ENCODE measurements around the gene IQCN.

The IQCN gene

GRCh38 chr19:18304458-18305310, 30.4 kb upstream of the IQCN start:
- peak; percentile 74 for DNase-seq (ENCODE audit: low read depth in 2 of 2)

GRCh38 chr19:18304208-18304457, 29.9 kb upstream of the IQCN start:
- no peak for DNase-seq (ENCODE audit: low read depth in 2 of 2)

- DNase-seq (ENCODE audit: low read depth in 2 of 2) = no peak
Observed at GRCh38 chr19:18301718-18302111, 27.5 kb upstream of the IQCN start.

- no peak for DNase-seq (ENCODE audit: low read depth in 2 of 2)
Observed at GRCh38 chr19:18300930-18301717, 26.9 kb upstream of the IQCN start.

GRCh38 chr19:18299654-18300053, 25.4 kb upstream of the IQCN start:
- no peak for DNase-seq (ENCODE audit: low read depth in 2 of 2)

- no peak for DNase-seq (ENCODE audit: low read depth in 2 of 2)
Observed at GRCh38 chr19:18298601-18299000, 24.3 kb upstream of the IQCN start.

GRCh38 chr19:18297308-18297707, 23.1 kb upstream of the IQCN start:
- no peak for DNase-seq (ENCODE audit: low read depth in 2 of 2)

GRCh38 chr19:18295034-18295451, 20.8 kb upstream of the IQCN start:
- DNase-seq (ENCODE audit: low read depth in 2 of 2) = no peak

GRCh38 chr19:18294467-18294864, 20.2 kb upstream of the IQCN start:
- DNase-seq (ENCODE audit: low read depth in 2 of 2) = peak; percentile 76 to 95

GRCh38 chr19:18293642-18294466, 19.6 kb upstream of the IQCN start:
- DNase-seq (ENCODE audit: low read depth in 2 of 2) = no peak

GRCh38 chr19:18292810-18293641, 18.8 kb upstream of the IQCN start:
- peak in 1 of 2 donors; percentile 56 for DNase-seq (ENCODE audit: low read depth in 2 of 2)

GRCh38 chr19:18292462-18292809, 18.2 kb upstream of the IQCN start:
- no peak for DNase-seq (ENCODE audit: low read depth in 2 of 2)

- DNase-seq (ENCODE audit: low read depth in 2 of 2) = peak; percentile 64 to 86
Observed at GRCh38 chr19:18291590-18292461, 17.6 kb upstream of the IQCN start.

- DNase-seq (ENCODE audit: low read depth in 2 of 2) = no peak
Observed at GRCh38 chr19:18291019-18291524, 16.8 kb upstream of the IQCN start.

- DNase-seq (ENCODE audit: low read depth in 2 of 2) = peak; percentile 78 to 90
Observed at GRCh38 chr19:18290302-18291018, 16.2 kb upstream of the IQCN start.

- DNase-seq (ENCODE audit: low read depth in 2 of 2) = no peak
Observed at GRCh38 chr19:18289471-18290301, 15.4 kb upstream of the IQCN start.

GRCh38 chr19:18287836-18288772, 13.9 kb upstream of the IQCN start:
- no peak for DNase-seq (ENCODE audit: low read depth in 2 of 2)

Measured in activated CD4-positive, alpha-beta T cell treated with anti-CD3 and anti-CD28 coated beads for 24 hours (primary cell).